GM12878 (cell line): Measurements from ENCODE around the gene ATOSA. TPM values are rescaled to one million over a fixed set of nuclear protein-coding genes. Genes with fewer than 3 reads are reported as not detected.

ENCODE experiments used
- ATAC-seq: fragments of 200-7000 bp; cut with Tn5 transposase; 3 replicates; pipeline ENCODE4 v1.9.1; 2020; ENCODE audit warnings: mild to moderate bottlenecking, moderate library complexity
- BruUV-seq: library from RNA; stranded (reverse); fragments of 400-500 nt; replicated peaks from 2 replicates; lab custom pipeline; 2021; lab: Mats Ljungman, UMichigan
- CTCF ChIA-PET: fragments of 300-600 bp; sonication (Branson Sonifier 250); formaldehyde crosslinking; extraction: SDS; loops from one replicate; lab custom pipeline; 2021; ENCODE audit warnings: inconsistent platforms; lab: Yijun Ruan, JAX
- POLR2A ChIA-PET: fragments of 350-600 bp; formaldehyde crosslinking; extraction: SDS; loops from one replicate; lab custom pipeline; 2021; ENCODE audit warnings: inconsistent platforms; lab: Charles Lee
- RAD21 ChIA-PET: fragments of 300-600 bp; sonication (Branson Sonifier 250); formaldehyde crosslinking; loops from one replicate; lab custom pipeline; 2023; ENCODE audit warnings: antibody characterized with exemption; ENCODE audit not compliant: unreplicated experiment; lab: Charles Lee
- SMC1A ChIA-PET: fragments of 300-600 bp; sonication (Branson Sonifier 250); formaldehyde crosslinking; loops from one replicate; lab custom pipeline; 2023; ENCODE audit not compliant: unreplicated experiment, uncharacterized antibody; lab: Charles Lee
- DNase-seq: peaks from one replicate; pipeline ENCODE4 v3.0.0-alpha.2; 2011; ENCODE audit warnings: low read depth, low spot score
- FAIRE-seq: peaks from 3 replicates; lab custom pipeline; 2011; peaks lifted over from hg19 to GRCh38; lab: Jason Lieb, UNC
- H2AFZ ChIP-seq: 2 replicates; pipeline ENCODE4 v1.6.0; 2011; ENCODE audit warnings: low read depth, low read length, control low read depth; ENCODE audit not compliant: control insufficient read depth
- H3K27ac ChIP-seq: 2 replicates; pipeline ENCODE4 v1.5.1; 2011; ENCODE audit warnings: control low read depth; ENCODE audit not compliant: control insufficient read depth, insufficient read depth
- H3K27me3 ChIP-seq, 2 experiments: replicated peaks in 1 of 2; 2 replicates each; pipeline versions ENCODE4 v1.6.0 to v1.6.1; 2011; ENCODE audit warnings: low read length in 1 of 2; ENCODE audit not compliant: control insufficient read depth in 2 of 2, insufficient read depth in 2 of 2
- H3K36me3 ChIP-seq, 2 experiments: 2 replicates each; pipeline ENCODE4 v1.5.1; 2011; ENCODE audit warnings: low read length in 1 of 2; ENCODE audit not compliant: control insufficient read depth in 2 of 2, insufficient read depth in 2 of 2
- H3K4me1 ChIP-seq: 2 replicates; pipeline ENCODE4 v1.6.1; 2011; ENCODE audit warnings: mild to moderate bottlenecking, low read length, moderate library complexity, mixed read lengths; ENCODE audit not compliant: control insufficient read depth, insufficient read depth
- H3K4me2 ChIP-seq: 2 replicates; pipeline ENCODE4 v1.6.0; 2011; ENCODE audit warnings: control low read depth; ENCODE audit not compliant: control insufficient read depth, insufficient read depth
- H3K4me3 ChIP-seq: fragments of 200-600 bp; sonication (generic); 2 replicates; pipeline ENCODE4 v1.5.1; 2016
- H3K79me2 ChIP-seq: 2 replicates; pipeline ENCODE4 v1.6.0; 2011; ENCODE audit warnings: low read length; ENCODE audit not compliant: control insufficient read depth, insufficient read depth
- H3K9ac ChIP-seq: 2 replicates; pipeline ENCODE4 v1.8.0; 2011; ENCODE audit warnings: low read length, control low read depth, mixed read lengths; ENCODE audit not compliant: control insufficient read depth, insufficient read depth
- H3K9me3 ChIP-seq: replicated peaks from 3 replicates; pipeline ENCODE4 v1.5.1; 2011; ENCODE audit warnings: mild to moderate bottlenecking, low read length; ENCODE audit not compliant: control insufficient read depth, insufficient read depth
- H4K20me1 ChIP-seq: 2 replicates; pipeline ENCODE4 v1.6.0; 2011; ENCODE audit not compliant: control insufficient read depth, insufficient read depth
- GATAD2B ChIP-seq: fragments of 450-650 bp; conservative IDR thresholded peaks from 2 replicates; pipeline ENCODE4 v1.6.1; 2017; ENCODE audit warnings: low read depth, mild to moderate bottlenecking, moderate library complexity
- HDGF ChIP-seq: fragments of 450-650 bp; IDR thresholded peaks from 2 replicates; pipeline ENCODE4 v1.6.1; 2016; ENCODE audit warnings: antibody characterized with exemption
- JUNB ChIP-seq: IDR thresholded peaks from 2 replicates; pipeline ENCODE4 v1.6.1; 2016; ENCODE audit warnings: antibody characterized with exemption, mild to moderate bottlenecking
- KLF5 ChIP-seq: fragments of 450-650 bp; IDR thresholded peaks from 2 replicates; pipeline ENCODE4 v1.6.1; 2014; ENCODE audit warnings: mild to moderate bottlenecking; ENCODE audit not compliant: partially characterized antibody
- NFXL1 ChIP-seq: fragments of 450-650 bp; IDR thresholded peaks from 2 replicates; pipeline ENCODE4 v1.6.1; 2017; ENCODE audit warnings: antibody characterized with exemption, mild to moderate bottlenecking, borderline replicate concordance
- PKNOX1 ChIP-seq: fragments of 450-650 bp; IDR thresholded peaks from 2 replicates; pipeline ENCODE4 v1.6.1; 2016; ENCODE audit warnings: mild to moderate bottlenecking
- RAD51 ChIP-seq: fragments of 450-650 bp; IDR thresholded peaks from 2 replicates; pipeline ENCODE4 v1.6.1; 2016; ENCODE audit warnings: moderate library complexity, mild to moderate bottlenecking, inconsistent platforms
- RELA ChIP-seq: fragments of 450-650 bp; IDR thresholded peaks from 2 replicates; pipeline ENCODE4 v1.8.0; 2014; ENCODE audit warnings: borderline replicate concordance; ENCODE audit not compliant: partially characterized antibody
- SIN3A ChIP-seq: IDR thresholded peaks from 2 replicates; pipeline ENCODE4 v1.6.1; 2012; ENCODE audit warnings: low read depth, low read length, improper control_type of control experiment
- SMAD1 ChIP-seq: fragments of 450-650 bp; IDR thresholded peaks from 2 replicates; pipeline ENCODE4 v1.6.1; 2018; ENCODE audit warnings: mild to moderate bottlenecking, low read depth; ENCODE audit not compliant: partially characterized antibody
- TBL1XR1 ChIP-seq: IDR thresholded peaks from 2 replicates; pipeline ENCODE4 v1.6.1; 2012; ENCODE audit warnings: low read depth, low read length, improper control_type of control experiment
- ZNF207 ChIP-seq: fragments of 450-650 bp; IDR thresholded peaks from 2 replicates; pipeline ENCODE4 v1.6.1; 2014; ENCODE audit warnings: antibody characterized with exemption, mild to moderate bottlenecking, borderline replicate concordance
- WGBS: methylation state at CpG from one replicate; pipeline ENCODE4 v1.1.6; 2016; ENCODE audit warnings: low lambda C conversion rate; ENCODE audit not compliant: insufficient replicate concordance, insufficient coverage; ENCODE audit errors: missing lambda C conversion rate; 5-methylcytosine and 5-hydroxymethylcytosine counted together
- in situ Hi-C: fragments of 300-500 bp; cut with MboI; formaldehyde crosslinking; loops from 9 replicates; pipeline ENCODE4 v1.14.3; 2018; ENCODE audit warnings: mixed read lengths
- intact Hi-C: fragments of 100-400 bp; cut with micrococcal nuclease; formaldehyde crosslinking; loops from one replicate; pipeline ENCODE4 v1.14.2; 2022; ENCODE audit not compliant: unreplicated experiment
- polyA plus RNA-seq, 11 experiments: library from polyadenylated mRNA; depleted of rRNA in 4 of 11; unstranded in 6 of 11; stranded (reverse) in 5 of 11; fragments of >200 nt; fragmentation: Nextera tagmentation in 4 of 11; fragmentation: Illumina TruSeq in 1 of 11; extraction: Ambion mirVana in 4 of 11; extraction: Trizol in 1 of 11; gene quantifications; 1 replicate in 1 of 11; 2 replicates in 10 of 11; pipeline versions ENCODE4 v1.2.1 to v1.2.3, GENCODE V29; 2011 to 2016; ENCODE audit warnings: inconsistent platforms in 2 of 11, missing spikeins in 2 of 11, low read depth in 1 of 11
- total RNA-seq, 4 experiments: library from RNA; depleted of rRNA in 3 of 4; stranded (reverse); fragments of >200 nt in 3 of 4; fragmentation: Illumina TruSeq in 1 of 4; extraction: Trizol in 1 of 4; gene quantifications; 2 replicates each; pipeline versions ENCODE4 v1.2.1 to v1.2.3, GENCODE V29; 2013 to 2021

Gene ATOSA
- total and polyA plus RNA-seq, 10 of the 15 experiments (the other 5 are each of a cell fraction or from before 2014, with no cell fraction given): 6.8 to 24.3 (median 14.6) TPM

- no TSS peak for BruUV-seq
- Histone ChIP-seq H3K4me1 (peaks cover under 1% of the 10 kb centered on the region; the same call in 1 of the 2 replicates), H3K36me3 (peaks cover 0 to 18% of the 10 kb centered on the region in 2 experiments; a peak in 1 of 4 replicates), H3K27ac (no peak overlapping the region), H3K4me2 (no peak overlapping the region), H2AFZ (no peak overlapping the region), H4K20me1 (no peaks in the 10 kb centered on the region), H3K9me3 (no peaks in the 10 kb centered on the region), H3K4me3 (no peak overlapping the region), H3K79me2 (no peaks in the 10 kb centered on the region), H3K27me3 (no peaks in the 10 kb centered on the region), H3K9ac (no peak overlapping the region)
- ChIA-PET CTCF (interaction anchor here (1.3 kb wide), 1 partner anchor 17 kb away, joined by 3 read pairs; no protein-coding TSS in a partner anchor), SMC1A (interaction anchor here (1.4 to 2.1 kb wide), 2 partner anchors 12 to 30 kb away, joined by 3 to 4 read pairs; no protein-coding TSS in a partner anchor), RAD21 (interaction anchor here (0.6 kb wide), 1 partner anchor 69 kb away, joined by 3 read pairs; no protein-coding TSS in a partner anchor), POLR2A (no interaction called here)
- 90% methylated on average over 5 of the region's 5 CpGs for WGBS
- in situ Hi-C loops: no loop called here
- intact Hi-C loops: no loop called here
- TF ChIP-seq KLF5: no peak
- 0 out of 2 replicates have a peak, but pooled peaks have one; percentile 31 for TF ChIP-seq NFXL1
- FAIRE-seq: no peak
- no peak for ATAC-seq
- no peak for DNase-seq
Observed at GRCh38 chr15:52653431-52653964, 25.7 kb downstream of the ATOSA start.

GRCh38 chr15:52652984-52653383, 26.2 kb downstream of the ATOSA start:
- FAIRE-seq (no peak), DNase-seq (no peak), ATAC-seq (no peak)
- 73% methylated on average over 5 of the region's 5 CpGs for WGBS
- Histone ChIP-seq H3K9me3 (no peaks in the 10 kb centered on the region), H3K79me2 (no peaks in the 10 kb centered on the region), H3K4me2 (no peak overlapping the region), H3K27ac (no peak overlapping the region), H4K20me1 (no peaks in the 10 kb centered on the region), H3K36me3 (peaks cover 0 to 18% of the 10 kb centered on the region in 2 experiments; a peak in 1 of 4 replicates), H3K4me1 (no peaks in the 10 kb centered on the region), H3K9ac (no peak overlapping the region), H2AFZ (no peak overlapping the region), H3K4me3 (no peak overlapping the region), H3K27me3 (no peaks in the 10 kb centered on the region)
- RAD21 ChIA-PET: no interaction called here
- TF ChIP-seq TBL1XR1 (no peak), HDGF (no peak), JUNB (no peak), SIN3A (no peak), PKNOX1 (no peak), GATAD2B (no peak), ZNF207 (no peak), RAD51 (no peak), SMAD1 (no peak), RELA (no peak)
- CTCF ChIA-PET: interaction anchor here (1.2 to 1.3 kb wide), 2 partner anchors 18 to 127 kb away, joined by 3 read pairs; no protein-coding TSS in a partner anchor
- intact Hi-C loops: no loop called here
- BruUV-seq: no TSS peak
- in situ Hi-C loops: no loop called here
- POLR2A ChIA-PET: no interaction called here
- SMC1A ChIA-PET: interaction anchor here (1.4 to 2.1 kb wide), 2 partner anchors 11 to 29 kb away, joined by 3 to 4 read pairs; no protein-coding TSS in a partner anchor
